ENCODE measurements around the gene SPTY2D1. TPM values are rescaled to one million over a fixed set of nuclear protein-coding genes. Genes with fewer than 3 reads are reported as not detected.

SPTY2D1 gene
- total RNA-seq, 1 donor from 2014 or later: 12.3 TPM

DNA sequence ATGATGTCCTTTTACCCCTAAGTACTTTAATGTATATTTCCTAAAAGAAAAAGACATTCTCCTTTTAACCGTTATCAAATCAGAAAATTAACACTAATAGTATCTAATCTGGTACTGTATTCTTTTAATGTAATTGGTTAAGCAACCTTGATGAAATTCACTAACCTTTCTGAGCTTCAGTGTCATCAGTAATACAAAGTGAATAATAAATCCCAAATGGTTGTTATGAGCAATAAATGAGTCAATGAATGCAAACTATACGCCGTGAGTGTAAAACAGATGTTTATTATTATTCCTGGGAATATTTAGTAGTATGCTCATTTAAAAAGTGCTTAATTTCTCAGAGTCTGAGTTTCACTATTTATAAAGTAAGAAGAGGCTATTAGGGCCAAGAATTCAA is 67.1 kb downstream of the SPTY2D1 start:
- Histone ChIP-seq H3K27ac (no peak overlapping the region), H3K4me1 (no peaks in the 10 kb centered on the region), H3K9ac (no peak overlapping the region), H3K36me3 (no peaks in the 10 kb centered on the region), H4K20me1 (ENCODE audit: low read depth) (no peaks in the 10 kb centered on the region), H2AFZ (replicated peaks) (no peak overlapping the region), H3F3A (ENCODE audit: low read depth) (no peaks in the 10 kb centered on the region), H3K9me3 (ENCODE audit: low read depth) (no peaks in the 10 kb centered on the region), H3K4me2 (no peak overlapping the region), H3K79me2 (ENCODE audit: low read depth) (no peaks in the 10 kb centered on the region), H3K4me3 (no peak overlapping the region), H3K27me3 (no peaks in the 10 kb centered on the region)
- Mint-ChIP-seq H3K4me3 (no peak overlapping the region), H3K36me3 (peaks cover 4% of the 10 kb centered on the region), H3K4me1 (no peaks in the 10 kb centered on the region), H3K9me3 (no peaks in the 10 kb centered on the region), H3K27ac (no peak overlapping the region), H3K27me3 (ENCODE audit: insufficient read depth, low read depth) (no peaks in the 10 kb centered on the region)
- DNase-seq (ENCODE audit: low spot score): no peak
- TF ChIP-seq, protein P1, sequence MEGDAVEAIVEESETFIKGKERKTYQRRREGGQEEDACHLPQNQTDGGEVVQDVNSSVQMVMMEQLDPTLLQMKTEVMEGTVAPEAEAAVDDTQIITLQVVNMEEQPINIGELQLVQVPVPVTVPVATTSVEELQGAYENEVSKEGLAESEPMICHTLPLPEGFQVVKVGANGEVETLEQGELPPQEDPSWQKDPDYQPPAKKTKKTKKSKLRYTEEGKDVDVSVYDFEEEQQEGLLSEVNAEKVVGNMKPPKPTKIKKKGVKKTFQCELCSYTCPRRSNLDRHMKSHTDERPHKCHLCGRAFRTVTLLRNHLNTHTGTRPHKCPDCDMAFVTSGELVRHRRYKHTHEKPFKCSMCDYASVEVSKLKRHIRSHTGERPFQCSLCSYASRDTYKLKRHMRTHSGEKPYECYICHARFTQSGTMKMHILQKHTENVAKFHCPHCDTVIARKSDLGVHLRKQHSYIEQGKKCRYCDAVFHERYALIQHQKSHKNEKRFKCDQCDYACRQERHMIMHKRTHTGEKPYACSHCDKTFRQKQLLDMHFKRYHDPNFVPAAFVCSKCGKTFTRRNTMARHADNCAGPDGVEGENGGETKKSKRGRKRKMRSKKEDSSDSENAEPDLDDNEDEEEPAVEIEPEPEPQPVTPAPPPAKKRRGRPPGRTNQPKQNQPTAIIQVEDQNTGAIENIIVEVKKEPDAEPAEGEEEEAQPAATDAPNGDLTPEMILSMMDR (IDR thresholded peaks at IDR 0.05): no peak

DNA sequence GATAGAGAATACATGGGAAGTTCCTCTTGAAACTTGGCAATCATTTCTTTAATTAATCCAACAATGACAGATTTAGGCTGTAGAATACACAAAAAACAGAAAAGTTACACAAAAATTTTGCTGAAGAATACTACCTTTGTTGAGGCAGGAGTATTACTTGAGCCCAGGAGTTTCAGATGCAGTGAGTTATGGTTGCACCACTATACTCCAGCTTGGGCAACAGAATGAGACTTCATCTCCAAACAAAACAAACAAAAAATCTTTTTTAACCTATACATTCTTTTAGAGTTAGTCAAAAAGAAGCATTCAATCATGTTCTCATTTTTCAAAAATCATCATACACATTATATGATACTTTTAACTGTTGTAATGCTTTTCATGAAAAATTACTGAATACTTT is 67.7 kb downstream of the SPTY2D1 start:
- Histone ChIP-seq H3K9me3 (ENCODE audit: low read depth) (no peaks in the 10 kb centered on the region), H2AFZ (replicated peaks) (no peak overlapping the region), H3K9ac (no peak overlapping the region), H3K4me2 (no peak overlapping the region), H3K79me2 (ENCODE audit: low read depth) (no peaks in the 10 kb centered on the region), H3K36me3 (no peaks in the 10 kb centered on the region), H3K4me1 (no peaks in the 10 kb centered on the region), H3K27ac (no peak overlapping the region), H3K4me3 (no peak overlapping the region), H3F3A (ENCODE audit: low read depth) (no peaks in the 10 kb centered on the region), H4K20me1 (ENCODE audit: low read depth) (no peaks in the 10 kb centered on the region), H3K27me3 (no peaks in the 10 kb centered on the region)
- H3K27me3 Mint-ChIP-seq (ENCODE audit: insufficient read depth, low read depth): no peaks in the 10 kb centered on the region
- H3K9me3 Mint-ChIP-seq: no peaks in the 10 kb centered on the region
- H3K36me3 Mint-ChIP-seq: peaks cover 4% of the 10 kb centered on the region
- TF ChIP-seq, protein P1 (IDR thresholded peaks at IDR 0.05): no peak
- TF ChIP-seq EZH2 (IDR thresholded peaks at IDR 0.05): no peak
- no peak for TF ChIP-seq EZH2phosphoT487 (IDR thresholded peaks at IDR 0.05)
- no peak overlapping the region for H3K27ac Mint-ChIP-seq
- H3K4me3 Mint-ChIP-seq: no peak overlapping the region
- DNase-seq (ENCODE audit: low spot score): no peak
- H3K4me1 Mint-ChIP-seq: no peaks in the 10 kb centered on the region

DNA sequence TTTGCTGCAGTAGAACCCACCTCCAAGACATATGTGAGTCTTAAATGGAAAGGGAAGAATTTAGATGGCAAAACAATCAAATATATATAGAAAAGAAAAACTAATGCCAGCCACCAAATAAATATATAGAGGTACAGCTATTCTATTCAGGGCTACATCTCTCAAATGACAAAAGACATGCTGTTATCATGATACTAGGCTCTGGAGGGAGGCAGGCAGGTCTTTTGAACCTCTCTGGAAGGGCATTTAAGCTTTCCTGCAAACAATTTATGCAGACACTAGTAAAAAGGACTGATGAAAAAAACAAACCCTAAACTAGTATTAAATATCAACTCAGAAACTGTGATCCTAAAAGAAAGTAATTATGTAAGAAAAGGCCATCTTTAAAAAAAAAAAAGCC is 70.0 kb downstream of the SPTY2D1 start:
- Mint-ChIP-seq H3K9me3 (no peaks in the 10 kb centered on the region), H3K4me1 (no peaks in the 10 kb centered on the region), H3K4me3 (no peak overlapping the region), H3K27me3 (ENCODE audit: insufficient read depth, low read depth) (no peaks in the 10 kb centered on the region), H3K36me3 (no peaks in the 10 kb centered on the region), H3K27ac (no peak overlapping the region)
- Histone ChIP-seq H3K27ac (no peak overlapping the region), H3K27me3 (no peaks in the 10 kb centered on the region), H3K4me2 (no peak overlapping the region), H3K4me1 (no peaks in the 10 kb centered on the region), H3K4me3 (no peak overlapping the region), H4K20me1 (ENCODE audit: low read depth) (no peaks in the 10 kb centered on the region), H3K79me2 (ENCODE audit: low read depth) (no peaks in the 10 kb centered on the region), H2AFZ (replicated peaks) (no peak overlapping the region), H3F3A (ENCODE audit: low read depth) (no peaks in the 10 kb centered on the region), H3K36me3 (no peaks in the 10 kb centered on the region), H3K9me3 (ENCODE audit: low read depth) (no peaks in the 10 kb centered on the region), H3K9ac (no peak overlapping the region)
- DNase-seq (ENCODE audit: low spot score): no peak
- TF ChIP-seq EZH2 (IDR thresholded peaks at IDR 0.05) (no peak), EZH2phosphoT487 (IDR thresholded peaks at IDR 0.05) (no peak)
- TF ChIP-seq, protein P1 (IDR thresholded peaks at IDR 0.05): no peak
